PC-3 (cell line): ENCODE measurements around the gene DNAH9. TPM values are rescaled to one million over a fixed set of nuclear protein-coding genes. Genes with fewer than 3 reads are reported as not detected.

Source experiments
- ATAC-seq: fragments of 200-7000 bp; cut with Tn5 transposase; 2 replicates; pipeline ENCODE4 v1.9.1; 2020; ENCODE audit warnings: mild to moderate bottlenecking, moderate library complexity
- BruUV-seq: library from RNA; stranded (reverse); fragments of 400-500 nt; replicated peaks from 2 replicates; lab custom pipeline; 2021; lab: Mats Ljungman, UMichigan
- CTCF ChIA-PET: fragments of 300-600 bp; sonication (Branson Sonifier 250); formaldehyde crosslinking; loops from one replicate; lab custom pipeline; 2022; ENCODE audit warnings: antibody characterized with exemption; lab: Charles Lee
- POLR2A ChIA-PET: fragments of 300-600 bp; sonication (Branson Sonifier 250); formaldehyde crosslinking; loops from one replicate; lab custom pipeline; 2022; ENCODE audit warnings: antibody characterized with exemption; ENCODE audit not compliant: unreplicated experiment; lab: Charles Lee
- DNase-seq: peaks from one replicate; pipeline ENCODE4 v3.0.0-alpha.2; 2015
- H2AFZ ChIP-seq: fragments of 300-600 bp; sonication (generic); 2 replicates; pipeline ENCODE4 v1.6.0; 2016; ENCODE audit warnings: antibody characterized with exemption, low read length
- H3F3A ChIP-seq: fragments of 300-600 bp; sonication (generic); one replicate; pipeline ENCODE4 v1.6.0; 2017; ENCODE audit warnings: antibody characterized with exemption, low read length, control low read depth, mild to moderate bottlenecking; ENCODE audit not compliant: unreplicated experiment
- H3K27ac ChIP-seq: fragments of 300-600 bp; sonication (generic); 2 replicates; pipeline ENCODE4 v1.5.1; 2016; ENCODE audit warnings: mild to moderate bottlenecking, low read length
- H3K27me3 ChIP-seq: fragments of 300-600 bp; sonication (generic); 2 replicates; pipeline ENCODE4 v1.6.1; 2016; ENCODE audit warnings: low read length, mixed read lengths
- H3K36me3 ChIP-seq: fragments of 300-600 bp; sonication (generic); 2 replicates; pipeline ENCODE4 v1.6.1; 2016; ENCODE audit warnings: low read depth, mixed run types, low read length, mixed read lengths
- H3K4me1 ChIP-seq: fragments of 300-600 bp; sonication (generic); 2 replicates; pipeline ENCODE4 v1.5.1; 2016; ENCODE audit warnings: low read length; ENCODE audit not compliant: insufficient read depth
- H3K4me2 ChIP-seq: fragments of 300-600 bp; sonication (generic); 2 replicates; pipeline ENCODE4 v1.6.0; 2016; ENCODE audit warnings: low read length
- H3K4me3 ChIP-seq: fragments of 300-600 bp; sonication (generic); 2 replicates; pipeline ENCODE4 v1.5.1; 2016; ENCODE audit warnings: mild to moderate bottlenecking, low read length, mixed read lengths
- H3K79me2 ChIP-seq: fragments of 300-600 bp; sonication (generic); 2 replicates; pipeline ENCODE4 v1.6.1; 2017; ENCODE audit warnings: low read length, mixed read lengths
- H3K9ac ChIP-seq: fragments of 300-600 bp; sonication (generic); 2 replicates; pipeline ENCODE4 v1.6.0; 2016; ENCODE audit warnings: mild to moderate bottlenecking, low read length
- H3K9me2 ChIP-seq: fragments of 300-600 bp; sonication (generic); replicated peaks from 2 replicates; pipeline ENCODE4 v1.6.1; 2016; ENCODE audit warnings: mixed run types, low read length, mixed read lengths
- H3K9me3 ChIP-seq: fragments of 300-600 bp; sonication (generic); 2 replicates; pipeline ENCODE4 v1.6.1; 2016; ENCODE audit warnings: low read length, mixed read lengths
- H4K20me1 ChIP-seq: fragments of 300-600 bp; sonication (generic); 2 replicates; pipeline ENCODE4 v1.6.1; 2016; ENCODE audit warnings: low read length, mixed read lengths
- CTCF ChIP-seq: fragments of 300-600 bp; sonication (generic); conservative IDR thresholded peaks from 2 replicates; pipeline ENCODE4 v1.5.1; 2017; ENCODE audit warnings: antibody characterized with exemption, low read depth, mild to moderate bottlenecking, low read length
- EZH2 ChIP-seq: fragments of 300-600 bp; sonication (generic); IDR thresholded peaks from one replicate; pipeline ENCODE4 v1.6.1; 2017; ENCODE audit warnings: antibody characterized with exemption, mild to moderate bottlenecking, low read length; ENCODE audit not compliant: unreplicated experiment
- EZH2phosphoT487 ChIP-seq: fragments of 300-600 bp; sonication (generic); IDR thresholded peaks from 2 replicates; pipeline ENCODE4 v1.6.1; 2018; ENCODE audit warnings: mild to moderate bottlenecking, antibody characterized with exemption, low read length, borderline replicate concordance
- intact Hi-C: fragments of 100-400 bp; cut with micrococcal nuclease; formaldehyde crosslinking; loops from 2 replicates; pipeline ENCODE4 v1.9.0; 2023
- total RNA-seq: library from RNA; depleted of rRNA; stranded (reverse); fragments of >200 nt; gene quantifications from 2 replicates; pipeline ENCODE4 v1.2.3, GENCODE V29; 2014

The DNAH9 gene
- total RNA-seq, 1 experiment from 2014 or later = 0.11 TPM

- Histone ChIP-seq H3K27ac (no peak overlapping the region), H3K79me2 (no peaks in the 10 kb centered on the region), H3K9me2 (no peaks in the 10 kb centered on the region), H3K9ac (no peak overlapping the region), H4K20me1 (no peaks in the 10 kb centered on the region), H3K4me2 (no peak overlapping the region), H3K4me1 (no peaks in the 10 kb centered on the region), H3K4me3 (no peak overlapping the region), H3K9me3 (no peaks in the 10 kb centered on the region), H3F3A (no peaks in the 10 kb centered on the region), H2AFZ (no peak overlapping the region), H3K27me3 (no peaks in the 10 kb centered on the region), H3K36me3 (no peaks in the 10 kb centered on the region)
- TF ChIP-seq EZH2 (no peak), EZH2phosphoT487 (no peak), CTCF (no peak)
- no TSS peak for BruUV-seq
- ATAC-seq (no peak), DNase-seq (no peak)
- intact Hi-C loops = no loop called here
- ChIA-PET CTCF (no interaction called here), POLR2A (no interaction called here)
Observed at GRCh38 chr17:11690681-11691080, 92.4 kb downstream of the DNAH9 start.

DNA sequence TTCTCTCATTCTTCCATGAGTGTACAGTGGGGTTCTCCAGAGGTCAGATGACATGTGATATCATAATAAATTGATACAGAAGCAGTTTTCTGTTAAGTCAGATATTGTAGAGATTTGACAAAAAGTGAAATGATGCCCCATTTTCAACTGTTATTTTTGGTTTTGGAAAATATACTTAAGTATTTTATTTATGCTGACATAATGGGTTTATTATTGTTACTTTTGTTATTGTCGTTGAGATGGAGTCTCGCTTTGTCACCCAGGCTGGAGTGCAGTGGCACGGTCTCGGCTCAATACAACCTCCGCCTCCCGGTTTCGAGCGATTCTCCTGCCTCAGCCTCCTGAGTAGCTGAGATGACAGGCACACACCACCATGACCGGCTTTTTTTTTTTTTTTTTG lies 94.4 kb downstream of the DNAH9 start:
- no peak overlapping the region for H3K4me2 ChIP-seq
- no peaks in the 10 kb centered on the region for H4K20me1 ChIP-seq
- POLR2A ChIA-PET = no interaction called here
- no peaks in the 10 kb centered on the region for H3F3A ChIP-seq
- H3K4me1 ChIP-seq = no peaks in the 10 kb centered on the region
- intact Hi-C loops = no loop called here
- CTCF ChIA-PET = no interaction called here
- H2AFZ ChIP-seq = no peak overlapping the region
- no TSS peak for BruUV-seq
- no peaks in the 10 kb centered on the region for H3K9me3 ChIP-seq
- DNase-seq (no peak), ATAC-seq (no peak)
- no peak for TF ChIP-seq EZH2
- no peak for TF ChIP-seq EZH2phosphoT487
- no peak for TF ChIP-seq CTCF
- H3K36me3 ChIP-seq = no peaks in the 10 kb centered on the region
- no peak overlapping the region for H3K27ac ChIP-seq
- no peak overlapping the region for H3K4me3 ChIP-seq
- H3K79me2 ChIP-seq = no peaks in the 10 kb centered on the region
- no peak overlapping the region for H3K9ac ChIP-seq
- no peaks in the 10 kb centered on the region for H3K27me3 ChIP-seq
- H3K9me2 ChIP-seq = no peaks in the 10 kb centered on the region

DNA sequence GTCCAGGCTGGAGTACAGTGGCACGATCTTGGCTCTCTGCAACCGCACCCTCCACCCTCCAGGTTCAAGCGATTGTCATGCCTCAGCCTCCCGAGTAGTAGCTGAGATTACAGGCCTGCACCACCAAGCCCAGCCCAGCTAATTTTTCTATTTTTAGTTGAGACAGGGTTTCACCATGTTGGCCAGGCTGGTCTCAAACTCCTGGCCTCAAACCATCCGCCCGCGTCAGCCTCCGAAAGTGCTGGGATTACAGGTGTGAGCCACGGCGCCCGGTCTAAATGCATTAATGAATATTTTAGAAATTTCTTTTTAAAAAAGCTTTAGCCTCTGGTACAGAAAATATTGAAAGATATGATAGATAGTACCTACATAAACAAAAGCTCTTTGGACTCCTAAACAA lies 95.0 kb downstream of the DNAH9 start:
- Histone ChIP-seq H3F3A (no peaks in the 10 kb centered on the region), H3K9me2 (no peaks in the 10 kb centered on the region), H3K4me3 (no peak overlapping the region), H3K4me1 (no peaks in the 10 kb centered on the region), H4K20me1 (no peaks in the 10 kb centered on the region), H3K27ac (no peak overlapping the region), H3K9ac (no peak overlapping the region), H3K79me2 (no peaks in the 10 kb centered on the region), H3K36me3 (no peaks in the 10 kb centered on the region), H3K27me3 (no peaks in the 10 kb centered on the region), H3K9me3 (no peaks in the 10 kb centered on the region), H3K4me2 (no peak overlapping the region), H2AFZ (no peak overlapping the region)
- ChIA-PET POLR2A (no interaction called here), CTCF (no interaction called here)
- no peak for TF ChIP-seq EZH2phosphoT487
- TF ChIP-seq EZH2 = no peak
- no peak for TF ChIP-seq CTCF
- intact Hi-C loops = no loop called here
- ATAC-seq = no peak
- DNase-seq = no peak
- BruUV-seq = no TSS peak
